KMS-11 (cell line): ENCODE data around the gene RPRD1B.

ENCODE experiments used
- H2AFZ ChIP-seq: fragments of 200-600 bp; sonication (generic); 2 replicates; pipeline ENCODE4 v1.6.1; 2016; ENCODE audit warnings: antibody characterized with exemption, mixed run types, low read depth
- H3K27ac ChIP-seq: fragments of 200-600 bp; sonication (generic); 2 replicates; pipeline ENCODE4 v1.6.1; 2016; ENCODE audit warnings: mild to moderate bottlenecking, mixed run types
- H3K27me3 ChIP-seq: fragments of 200-600 bp; sonication (generic); 2 replicates; pipeline ENCODE4 v1.6.1; 2017; ENCODE audit warnings: mild to moderate bottlenecking, low read depth, mixed run types, moderate library complexity; ENCODE audit not compliant: insufficient read depth
- H3K36me3 ChIP-seq: fragments of 200-600 bp; sonication (generic); 2 replicates; pipeline ENCODE4 v1.6.1; 2017; ENCODE audit warnings: mild to moderate bottlenecking, mixed run types; ENCODE audit not compliant: insufficient read depth
- H3K4me1 ChIP-seq: fragments of 200-600 bp; sonication (generic); 2 replicates; pipeline ENCODE4 v1.6.1; 2016; ENCODE audit warnings: mild to moderate bottlenecking, low read depth, mixed run types; ENCODE audit not compliant: poor library complexity, severe bottlenecking
- H3K4me2 ChIP-seq: fragments of 200-600 bp; sonication (generic); 2 replicates; pipeline ENCODE4 v1.7.0; 2016; ENCODE audit warnings: mild to moderate bottlenecking, mixed run types
- H3K4me3 ChIP-seq: fragments of 200-600 bp; sonication (generic); IDR thresholded peaks from 2 replicates; pipeline ENCODE4 v1.6.1; 2017; ENCODE audit warnings: low read depth, low read length, mixed read lengths; ENCODE audit not compliant: insufficient read depth
- H3K79me2 ChIP-seq: fragments of 200-600 bp; sonication (generic); 2 replicates; pipeline ENCODE4 v1.6.1; 2016; ENCODE audit warnings: low read depth, mixed run types; ENCODE audit not compliant: insufficient read depth
- H3K9ac ChIP-seq: fragments of 200-600 bp; sonication (generic); 2 replicates; pipeline ENCODE4 v1.6.1; 2016; ENCODE audit warnings: mild to moderate bottlenecking, mixed run types
- H4K20me1 ChIP-seq: fragments of 200-600 bp; sonication (generic); 2 replicates; pipeline ENCODE4 v1.6.1; 2016; ENCODE audit warnings: mild to moderate bottlenecking, mixed run types; ENCODE audit not compliant: insufficient read depth
- CTCF ChIP-seq: fragments of 200-600 bp; sonication (generic); conservative IDR thresholded peaks from 2 replicates; pipeline ENCODE4 v1.6.1; 2017; ENCODE audit warnings: low read depth, mild to moderate bottlenecking, antibody characterized with exemption, low read length, moderate library complexity, mixed read lengths

Gene RPRD1B

GRCh38 chr20:38089500-38089899, 56.0 kb downstream of the RPRD1B start:
- H3K36me3 ChIP-seq, result no peaks in the 10 kb centered on the region
- TF ChIP-seq CTCF, result no peak

GRCh38 chr20:38090061-38090460, 56.5 kb downstream of the RPRD1B start:
- H4K20me1 ChIP-seq, result no peaks in the 10 kb centered on the region
- no peak overlapping the region for H2AFZ ChIP-seq
- no peak overlapping the region for H3K27ac ChIP-seq
- H3K4me2 ChIP-seq, result no peak overlapping the region
- H3K79me2 ChIP-seq, result no peaks in the 10 kb centered on the region
- H3K27me3 ChIP-seq, result no peaks in the 10 kb centered on the region
- H3K9ac ChIP-seq, result no peak overlapping the region
- no peaks in the 10 kb centered on the region for H3K36me3 ChIP-seq
- TF ChIP-seq CTCF, result no peak
- H3K4me3 ChIP-seq, result no peak overlapping the region
- H3K4me1 ChIP-seq, result peaks cover 3% of the 10 kb centered on the region

More at GRCh38 chr20:38089500-38089899, 56.0 kb downstream of the RPRD1B start:
- H3K4me1 ChIP-seq, result peaks cover 3% of the 10 kb centered on the region
- no peak overlapping the region for H3K9ac ChIP-seq
- no peak overlapping the region for H3K4me2 ChIP-seq
- no peak overlapping the region for H2AFZ ChIP-seq
- no peaks in the 10 kb centered on the region for H3K79me2 ChIP-seq
- H4K20me1 ChIP-seq, result no peaks in the 10 kb centered on the region
- no peaks in the 10 kb centered on the region for H3K27me3 ChIP-seq
- no peak overlapping the region for H3K4me3 ChIP-seq
- no peak overlapping the region for H3K27ac ChIP-seq

GRCh38 chr20:38091441-38092216, 58.1 kb downstream of the RPRD1B start:
- Histone ChIP-seq H3K36me3 (no peaks in the 10 kb centered on the region), H3K4me2 (no peak overlapping the region), H3K9ac (no peak overlapping the region), H3K27ac (no peak overlapping the region), H3K4me3 (no peak overlapping the region), H2AFZ (no peak overlapping the region), H3K79me2 (no peaks in the 10 kb centered on the region), H4K20me1 (no peaks in the 10 kb centered on the region), H3K4me1 (peaks cover 3% of the 10 kb centered on the region), H3K27me3 (no peaks in the 10 kb centered on the region)
- TF ChIP-seq CTCF, result no peak

- H4K20me1 ChIP-seq, result no peaks in the 10 kb centered on the region
- H3K4me2 ChIP-seq, result no peak overlapping the region
- H3K4me1 ChIP-seq, result peaks cover 3% of the 10 kb centered on the region
- H3K36me3 ChIP-seq, result no peaks in the 10 kb centered on the region
- TF ChIP-seq CTCF, result no peak
- no peaks in the 10 kb centered on the region for H3K27me3 ChIP-seq
- H2AFZ ChIP-seq, result no peak overlapping the region
- no peak overlapping the region for H3K4me3 ChIP-seq
- H3K79me2 ChIP-seq, result no peaks in the 10 kb centered on the region
- no peak overlapping the region for H3K27ac ChIP-seq
- no peak overlapping the region for H3K9ac ChIP-seq
Observed at GRCh38 chr20:38092260-38092857, 58.8 kb downstream of the RPRD1B start.
